Measurements from ENCODE around the gene SEMA5B. TPM values are rescaled to one million over a fixed set of nuclear protein-coding genes. Genes with fewer than 3 reads are reported as not detected.

SEMA5B gene
- polyA plus RNA-seq, 1 of the 3 experiments (the other 2 are of a cell fraction), result 0.43 TPM

- DNase-seq, result no peak
- H3K9me3 ChIP-seq, result no peaks in the 10 kb centered on the region
- no peaks in the 10 kb centered on the region; the same call in 1 of the 2 replicates for H3K27me3 ChIP-seq (ENCODE audit: insufficient read depth)
- H3K79me2 ChIP-seq (ENCODE audit: insufficient read depth), result peaks cover 24% of the 10 kb centered on the region
- peaks cover 3 to 17% of the 10 kb centered on the region in 2 experiments; a peak in 1 of 4 replicates for H3K4me1 ChIP-seq (ENCODE audit: control insufficient read depth in 1 of 2, insufficient read depth in 2 of 2, low read depth in 1 of 2, low read length in 1 of 2)
- 0 out of 2 replicates have a peak, but pooled peaks cover under 1% of the 10 kb centered on the region for H4K20me1 ChIP-seq (ENCODE audit: insufficient read depth)
- H3K9ac ChIP-seq, result no peak overlapping the region
- TF ChIP-seq FOSL2 (IDR thresholded peaks at IDR 0.05; ENCODE audit: borderline replicate concordance, low read depth), result no peak
- TF ChIP-seq NFIC (IDR thresholded peaks at IDR 0.05; ENCODE audit: borderline replicate concordance), result no peak
- TF ChIP-seq SIN3A (IDR thresholded peaks at IDR 0.05; ENCODE audit: borderline replicate concordance, low read depth, low read length), result no peak
- TF ChIP-seq GATA2 (CRISPR knock-in tag; IDR thresholded peaks at IDR 0.05), result no peak
- TF ChIP-seq ZBTB33 (IDR thresholded peaks at IDR 0.05; ENCODE audit: borderline replicate concordance, low read depth), result no peak
- no peak for TF ChIP-seq FOXM1 (IDR thresholded peaks at IDR 0.05; ENCODE audit: low read depth)
- TF ChIP-seq MXI1 (IDR thresholded peaks at IDR 0.05; ENCODE audit: low read depth, low read length), result no peak
- no peak for TF ChIP-seq RAD21 (IDR thresholded peaks at IDR 0.05; ENCODE audit: low read length)
- TF ChIP-seq POLR2AphosphoS5 (IDR thresholded peaks at IDR 0.05; ENCODE audit: low read depth, low read length), result no peak
- TF ChIP-seq EZH2phosphoT487 (IDR thresholded peaks at IDR 0.05; ENCODE audit: borderline replicate concordance, low read depth), result no peak
- TF ChIP-seq CHD2 (IDR thresholded peaks at IDR 0.05; ENCODE audit: low read length, partially characterized antibody), result no peak
- no peak for TF ChIP-seq EP300 (IDR thresholded peaks at IDR 0.05; ENCODE audit: borderline replicate concordance in 1 of 2, low read depth in 1 of 2, low read length in 1 of 2)
- no peak for TF ChIP-seq RXRA (IDR thresholded peaks at IDR 0.05; ENCODE audit: borderline replicate concordance, low read depth)
- no peak for TF ChIP-seq GABPA (IDR thresholded peaks at IDR 0.05; ENCODE audit: low read depth)
- no peak for TF ChIP-seq NRF1 (IDR thresholded peaks at IDR 0.05; ENCODE audit: low read depth, low read length)
- H3F3A ChIP-seq (replicated peaks; ENCODE audit: insufficient read depth), result no peaks in the 10 kb centered on the region
- no peaks in the 10 kb centered on the region for H3K36me3 ChIP-seq (replicated peaks in 1 of 2; ENCODE audit: control insufficient read depth in 1 of 2, insufficient read depth in 2 of 2, low read length in 1 of 2)
- no peak overlapping the region for H2AFZ ChIP-seq (ENCODE audit: low read depth)
- H3K9me2 ChIP-seq, result no peaks in the 10 kb centered on the region
- no peak overlapping the region for H3K4me2 ChIP-seq
- CTCF ChIA-PET, result interaction anchor here (0.7 to 1.2 kb wide), 3 partner anchors 17 to 122 kb away, joined by 3 to 5 read pairs (median 4); no protein-coding TSS in a partner anchor
- no peak overlapping the region for H3K27ac ChIP-seq (ENCODE audit: low read depth in 2 of 2, low read length in 1 of 2)
- POLR2A ChIA-PET, result no interaction called here
- WGBS (ENCODE audit: low lambda C conversion rate), result 89% methylated on average over 4 of the region's 4 CpGs
- no peak overlapping the region for H3K4me3 ChIP-seq (ENCODE audit: low read depth in 2 of 2, low read length in 1 of 2)
These were observed 36.9 kb upstream of the SEMA5B start for GRCh38 chr3:123064506-123064905.

- Histone ChIP-seq H3F3A (replicated peaks; ENCODE audit: insufficient read depth) (no peaks in the 10 kb centered on the region), H3K4me2 (no peak overlapping the region), H3K27me3 (ENCODE audit: insufficient read depth) (no peaks in the 10 kb centered on the region; the same call in 1 of the 2 replicates), H4K20me1 (ENCODE audit: insufficient read depth) (no peaks in the 10 kb centered on the region), H2AFZ (ENCODE audit: low read depth) (no peak overlapping the region), H3K36me3 (replicated peaks in 1 of 2; ENCODE audit: control insufficient read depth in 1 of 2, insufficient read depth in 2 of 2, low read length in 1 of 2) (no peaks in the 10 kb centered on the region), H3K9ac (no peak overlapping the region), H3K4me3 (ENCODE audit: low read depth in 2 of 2, low read length in 1 of 2) (no peak overlapping the region), H3K9me2 (no peaks in the 10 kb centered on the region), H3K4me1 (ENCODE audit: control insufficient read depth in 1 of 2, insufficient read depth in 2 of 2, low read depth in 1 of 2, low read length in 1 of 2) (peaks cover 0 to 7% of the 10 kb centered on the region in 2 experiments; a peak in 1 of 4 replicates), H3K27ac (ENCODE audit: low read depth in 2 of 2, low read length in 1 of 2) (no peak overlapping the region), H3K9me3 (no peaks in the 10 kb centered on the region), H3K79me2 (ENCODE audit: insufficient read depth) (peaks cover 9% of the 10 kb centered on the region)
- no peak for TF ChIP-seq NRF1 (IDR thresholded peaks at IDR 0.05; ENCODE audit: low read depth, low read length)
- no peak for TF ChIP-seq MAX (IDR thresholded peaks at IDR 0.05; ENCODE audit: low read depth)
- TF ChIP-seq EZH2phosphoT487 (IDR thresholded peaks at IDR 0.05; ENCODE audit: borderline replicate concordance, low read depth), result no peak
- no peak for TF ChIP-seq TCF12 (IDR thresholded peaks at IDR 0.05)
- no peak for TF ChIP-seq MXI1 (IDR thresholded peaks at IDR 0.05; ENCODE audit: low read depth, low read length)
- TF ChIP-seq, protein P1, sequence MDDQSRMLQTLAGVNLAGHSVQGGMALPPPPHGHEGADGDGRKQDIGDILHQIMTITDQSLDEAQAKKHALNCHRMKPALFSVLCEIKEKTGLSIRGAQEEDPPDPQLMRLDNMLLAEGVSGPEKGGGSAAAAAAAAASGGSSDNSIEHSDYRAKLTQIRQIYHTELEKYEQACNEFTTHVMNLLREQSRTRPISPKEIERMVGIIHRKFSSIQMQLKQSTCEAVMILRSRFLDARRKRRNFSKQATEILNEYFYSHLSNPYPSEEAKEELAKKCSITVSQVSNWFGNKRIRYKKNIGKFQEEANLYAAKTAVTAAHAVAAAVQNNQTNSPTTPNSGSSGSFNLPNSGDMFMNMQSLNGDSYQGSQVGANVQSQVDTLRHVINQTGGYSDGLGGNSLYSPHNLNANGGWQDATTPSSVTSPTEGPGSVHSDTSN (IDR thresholded peaks at IDR 0.05), result no peak
- no peak for TF ChIP-seq GABPA (IDR thresholded peaks at IDR 0.05; ENCODE audit: low read depth)
- TF ChIP-seq FOXJ3 (CRISPR knock-in tag; IDR thresholded peaks at IDR 0.05), result no peak
- no peak for TF ChIP-seq CHD2 (IDR thresholded peaks at IDR 0.05; ENCODE audit: low read length, partially characterized antibody)
- TF ChIP-seq RCOR1 (IDR thresholded peaks at IDR 0.05; ENCODE audit: low read length), result no peak
- TF ChIP-seq RXRA (IDR thresholded peaks at IDR 0.05; ENCODE audit: borderline replicate concordance, low read depth), result no peak
- no peak for TF ChIP-seq FOSL2 (IDR thresholded peaks at IDR 0.05; ENCODE audit: borderline replicate concordance, low read depth)
- no peak for TF ChIP-seq ZBTB33 (IDR thresholded peaks at IDR 0.05; ENCODE audit: borderline replicate concordance, low read depth)
- TF ChIP-seq NFIC (IDR thresholded peaks at IDR 0.05; ENCODE audit: borderline replicate concordance), result no peak
- no peak for TF ChIP-seq MEF2A (IDR thresholded peaks at IDR 0.05; ENCODE audit: borderline replicate concordance, low read depth)
- DNase-seq, result no peak
- WGBS (ENCODE audit: low lambda C conversion rate), result 88% methylated on average over 6 of the region's 6 CpGs
- ChIA-PET CTCF (interaction anchor here (1.0 to 1.1 kb wide), 2 partner anchors 9 to 35 kb away, joined by 4 to 5 read pairs; no protein-coding TSS in a partner anchor), POLR2A (no interaction called here)
These were observed 35.5 kb upstream of the SEMA5B start for GRCh38 chr3:123063034-123063433.
